Endothelial cell (in vitro differentiated cells): ENCODE measurements around the gene PCDHGC3. TPM values are rescaled to one million over a fixed set of nuclear protein-coding genes. Genes with fewer than 3 reads are reported as not detected.

ENCODE experiments used
- DNase-seq: peaks from one replicate; pipeline ENCODE4 v3.0.0; 2021; ENCODE audit warnings: low spot score
- H3K27ac Mint-ChIP-seq: one replicate; pipeline ENCODE4 v1.8.0; 2021; ENCODE audit warnings: mixed read lengths, inconsistent platforms; ENCODE audit not compliant: unreplicated experiment
- H3K27me3 Mint-ChIP-seq: one replicate; pipeline ENCODE4 v1.8.0; 2021; ENCODE audit warnings: mild to moderate bottlenecking, moderate library complexity, mixed read lengths, inconsistent platforms; ENCODE audit not compliant: unreplicated experiment
- H3K36me3 Mint-ChIP-seq: one replicate; pipeline ENCODE4 v1.8.0; 2021; ENCODE audit warnings: mild to moderate bottlenecking, low read depth, mixed read lengths, inconsistent platforms; ENCODE audit not compliant: unreplicated experiment
- H3K4me1 Mint-ChIP-seq: one replicate; pipeline ENCODE4 v1.8.0; 2021; ENCODE audit warnings: mild to moderate bottlenecking, mixed read lengths, inconsistent platforms; ENCODE audit not compliant: unreplicated experiment
- H3K4me3 Mint-ChIP-seq: one replicate; pipeline ENCODE4 v1.8.0; 2021; ENCODE audit warnings: mild to moderate bottlenecking, mixed read lengths, inconsistent platforms; ENCODE audit not compliant: unreplicated experiment
- H3K9me3 Mint-ChIP-seq: one replicate; pipeline ENCODE4 v1.8.0; 2021; ENCODE audit warnings: mixed read lengths, inconsistent platforms; ENCODE audit not compliant: unreplicated experiment
- CTCF ChIP-seq: fragments of 200-600 bp; sonication (generic); IDR thresholded peaks from one replicate; pipeline ENCODE4 v1.5.0; 2021; ENCODE audit warnings: antibody characterized with exemption; ENCODE audit not compliant: unreplicated experiment
- total RNA-seq: library from RNA; stranded (reverse); fragmentation: NEBNext Ultra II Directional; extraction: Animal tissue kit (Norgen Biotek cat#: 25700); gene quantifications from one replicate; pipeline ENCODE4 v1.2.1, GENCODE V29; 2021; ENCODE audit not compliant: unreplicated experiment

PCDHGC3 gene
- total RNA-seq, 1 donor from 2014 or later: 68.2 TPM

GRCh38 chr5:141479776-141480175, 4.0 kb downstream of the PCDHGC3 start:
- no peak for DNase-seq
- no peak for TF ChIP-seq CTCF
- peaks cover 32% of the 10 kb centered on the region for H3K36me3 Mint-ChIP-seq
- H3K9me3 Mint-ChIP-seq: no peaks in the 10 kb centered on the region
- peaks cover 6% of the 10 kb centered on the region for H3K27me3 Mint-ChIP-seq
- H3K27ac Mint-ChIP-seq: no peak overlapping the region
- H3K4me1 Mint-ChIP-seq: peaks cover 49% of the 10 kb centered on the region
- no peak overlapping the region for H3K4me3 Mint-ChIP-seq

GRCh38 chr5:141483902-141484301, 8.1 kb downstream of the PCDHGC3 start:
- DNase-seq: no peak
- Mint-ChIP-seq H3K27me3 (peaks cover 9% of the 10 kb centered on the region), H3K36me3 (peaks cover 40% of the 10 kb centered on the region), H3K9me3 (no peaks in the 10 kb centered on the region), H3K27ac (peak overlapping the region; percentile 76), H3K4me1 (peaks cover 44% of the 10 kb centered on the region), H3K4me3 (peak overlapping the region; percentile 76)
- TF ChIP-seq CTCF: no peak

GRCh38 chr5:141484310-141484640, 8.5 kb downstream of the PCDHGC3 start:
- DNase-seq: no peak
- H3K9me3 Mint-ChIP-seq: no peaks in the 10 kb centered on the region
- peaks cover 42% of the 10 kb centered on the region for H3K36me3 Mint-ChIP-seq
- peak overlapping the region; percentile 76 for H3K27ac Mint-ChIP-seq
- H3K4me1 Mint-ChIP-seq: peaks cover 44% of the 10 kb centered on the region
- TF ChIP-seq CTCF: no peak
- H3K27me3 Mint-ChIP-seq: peaks cover 9% of the 10 kb centered on the region
- H3K4me3 Mint-ChIP-seq: peak overlapping the region; percentile 76

- peaks cover 45% of the 10 kb centered on the region for H3K36me3 Mint-ChIP-seq
- no peak for TF ChIP-seq CTCF
- no peaks in the 10 kb centered on the region for H3K9me3 Mint-ChIP-seq
- peaks cover 44% of the 10 kb centered on the region for H3K4me1 Mint-ChIP-seq
- H3K27me3 Mint-ChIP-seq: peaks cover 9% of the 10 kb centered on the region
- H3K27ac Mint-ChIP-seq: peak within 1 kb of the TSS; percentile 76
- H3K4me3 Mint-ChIP-seq: peak within 1 kb of the TSS; percentile 76
- DNase-seq: peak; percentile 64
These were observed 9.0 kb downstream of the PCDHGC3 start, which contains the start of gene PCDHGC4 for GRCh38 chr5:141484641-141485311. Gene PCDHGC4 (plus strand): TSS chr5:141485030. CDS start chr5:141485174, 144 bp downstream.

- H3K4me3 Mint-ChIP-seq: peak overlapping the region; percentile 76
- peaks cover 42% of the 10 kb centered on the region for H3K4me1 Mint-ChIP-seq
- H3K27ac Mint-ChIP-seq: no peak overlapping the region
- no peaks in the 10 kb centered on the region for H3K9me3 Mint-ChIP-seq
- H3K36me3 Mint-ChIP-seq: peaks cover 49% of the 10 kb centered on the region
- H3K27me3 Mint-ChIP-seq: peaks cover 12% of the 10 kb centered on the region
- TF ChIP-seq CTCF: no peak
- DNase-seq: no peak
These were observed 9.7 kb downstream of the PCDHGC3 start for GRCh38 chr5:141485321-141486055.
